NCI-H2029 treated with DMSO at 0.1 percent for 48 hours (cell line): ENCODE measurements around the gene EXOSC2.

Experiments
- DNase-seq: peaks from one replicate; lab custom pipeline; 2025; lab: John Stamatoyannopoulos, UW

EXOSC2 gene

GRCh38 chr9:130739081-130739480 lies 45.5 kb downstream of the EXOSC2 start:
- DNase-seq = no peak

- no peak for DNase-seq
Measured at GRCh38 chr9:130740218-130741023, 46.8 kb downstream of the EXOSC2 start.

GRCh38 chr9:130741024-130741305 lies 47.4 kb downstream of the EXOSC2 start:
- no peak for DNase-seq

DNA sequence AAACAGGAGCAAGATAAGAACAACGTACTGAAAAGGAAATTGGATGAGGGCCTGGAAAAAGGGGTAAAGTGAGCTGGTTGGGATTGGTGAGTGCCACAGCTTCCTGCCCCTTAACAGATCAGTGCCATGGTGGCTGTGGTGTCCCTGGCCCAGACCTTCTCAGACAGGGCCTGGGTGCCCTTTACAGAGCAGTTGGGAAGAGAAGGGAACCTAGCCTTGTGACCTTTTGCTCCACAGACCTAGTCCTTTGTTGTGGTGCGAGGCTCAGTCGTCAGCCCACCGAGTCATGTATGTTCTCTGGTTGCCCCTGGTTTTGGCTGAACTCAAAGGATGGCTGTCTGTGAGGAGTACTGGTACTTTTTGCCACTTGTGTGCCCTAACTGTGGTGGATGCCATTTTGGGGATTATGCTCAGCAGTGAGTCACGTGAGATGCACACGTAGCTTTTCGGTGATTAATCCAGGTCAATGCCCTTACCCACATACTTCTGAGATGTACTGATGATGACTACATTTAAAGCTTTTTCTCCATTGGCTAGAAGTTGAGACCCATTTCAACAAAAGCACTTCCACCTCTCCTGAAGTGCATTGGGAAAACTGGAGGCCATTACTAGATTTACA lies 48.4 kb downstream of the EXOSC2 start:
- no peak for DNase-seq

DNA sequence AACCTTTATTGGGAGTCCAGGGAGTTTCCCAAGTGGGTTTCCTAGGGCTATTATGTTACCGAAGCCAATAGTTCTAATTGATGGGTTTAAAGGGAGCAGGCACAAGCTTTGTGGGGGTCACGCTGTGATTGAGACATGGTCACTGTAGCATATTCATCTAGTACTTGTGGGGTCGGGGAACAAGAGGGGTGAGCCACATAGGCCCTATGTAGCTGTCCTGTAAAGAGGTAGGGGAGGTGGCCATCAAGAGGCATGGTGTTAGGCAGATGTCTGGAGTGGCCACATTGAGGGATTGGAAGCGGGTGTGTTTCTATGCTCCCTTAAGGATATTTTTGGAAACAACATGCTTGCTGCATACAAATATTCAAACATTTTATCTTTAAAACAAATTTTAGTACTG lies 50.1 kb downstream of the EXOSC2 start:
- DNase-seq = no peak

GRCh38 chr9:130745210-130745800 lies 51.7 kb downstream of the EXOSC2 start:
- DNase-seq = no peak

DNA sequence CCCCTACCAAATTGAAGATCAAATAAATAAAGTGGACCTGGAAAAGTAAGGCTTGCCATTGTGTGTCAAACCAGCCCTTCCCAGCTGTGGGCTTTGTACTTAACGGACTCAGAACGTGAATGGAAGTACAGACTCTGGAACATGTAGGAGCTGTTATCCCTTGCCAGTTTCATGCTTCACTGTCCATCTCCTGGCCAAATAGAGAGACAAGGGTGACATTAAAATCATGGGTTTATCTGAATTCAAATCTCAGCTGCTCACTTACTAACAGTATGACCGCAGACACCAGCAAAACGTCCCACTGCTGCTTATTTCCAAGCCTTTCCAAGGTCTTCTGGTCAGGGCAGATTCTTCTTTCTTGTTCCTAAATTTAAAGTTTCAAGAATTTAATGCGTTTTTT lies 52.2 kb downstream of the EXOSC2 start:
- no peak for DNase-seq

GRCh38 chr9:130746434-130747212 lies 53.0 kb downstream of the EXOSC2 start:
- no peak for DNase-seq

DNA sequence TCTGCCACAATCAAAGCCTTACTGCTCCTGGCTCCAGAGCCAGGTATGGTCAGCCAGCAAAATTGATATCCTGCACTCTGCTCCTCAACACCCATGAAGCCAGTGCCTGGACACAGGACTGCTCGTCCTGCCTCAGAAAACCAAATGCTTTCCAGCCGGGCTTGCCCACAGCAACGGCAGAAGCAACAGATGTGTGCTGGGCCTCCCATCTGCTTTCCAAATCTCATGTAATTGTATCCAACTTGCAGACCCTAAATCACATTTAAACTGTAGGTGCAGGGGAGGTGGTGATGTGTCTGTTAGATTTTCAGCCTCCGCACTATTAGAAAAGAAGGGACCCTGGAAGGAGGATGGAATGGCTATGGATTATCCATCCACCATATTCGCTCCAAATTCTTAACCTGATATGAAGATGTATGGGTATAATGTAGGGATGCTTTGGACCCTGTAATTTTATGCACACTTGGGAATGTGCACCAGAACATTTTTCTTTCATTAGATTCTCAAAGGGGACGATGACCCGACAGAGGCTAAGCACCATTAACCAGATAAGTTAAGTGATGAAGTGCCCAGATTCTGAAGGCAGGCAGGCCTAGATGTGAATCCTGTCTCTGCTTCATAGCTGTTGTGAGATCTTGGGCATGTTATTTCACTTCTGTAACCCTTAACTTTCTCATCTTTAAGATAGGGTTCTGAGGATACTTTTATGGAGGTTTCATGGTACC lies 58.2 kb downstream of the EXOSC2 start:
- DNase-seq = no peak
